ELF-1 (cell line): ENCODE measurements around the gene CYTH1.
A peak's percentile ranks its signal among the peaks of the same experiment; 100 is the strongest.
"Not testable (repeated sequence)": the region's sequence is repeated elsewhere in the genome, so short reads cannot be mapped to it uniquely, and the experiment has no call there.

ENCODE experiments used
- DNase-seq: peaks from one replicate; pipeline ENCODE4 v3.0.0-alpha.2; 2016; ENCODE audit warnings: low read depth, low spot score

CYTH1 gene

GRCh38 chr17:78788451-78788850 lies 6.4 kb upstream of the CYTH1 start:
- no peak for DNase-seq

GRCh38 chr17:78787444-78787843 lies 5.4 kb upstream of the CYTH1 start:
- DNase-seq = no peak

- peak; percentile 55 for DNase-seq
Measured at GRCh38 chr17:78785663-78786057, 3.6 kb upstream of the CYTH1 start.

- peak; percentile 23 for DNase-seq
Measured at GRCh38 chr17:78785011-78785662, 3.1 kb upstream of the CYTH1 start.

GRCh38 chr17:78784352-78784751 lies 2.3 kb upstream of the CYTH1 start:
- DNase-seq = no peak

- DNase-seq = peak; percentile 23
Measured at GRCh38 chr17:78783711-78784324, 1.7 kb upstream of the CYTH1 start.

GRCh38 chr17:78781104-78781892 lies 775 bp downstream of the CYTH1 start:
- DNase-seq = peak; percentile 40

GRCh38 chr17:78780335-78780734 lies 1.7 kb downstream of the CYTH1 start:
- DNase-seq = no peak

- DNase-seq = no peak
Measured at GRCh38 chr17:78779850-78780249, 2.2 kb downstream of the CYTH1 start.

- not testable (repeated sequence) for DNase-seq
Measured at GRCh38 chr17:78779286-78779651, 2.8 kb downstream of the CYTH1 start.

GRCh38 chr17:78777881-78778280 lies 4.2 kb downstream of the CYTH1 start:
- DNase-seq = no peak

GRCh38 chr17:78774956-78775571 lies 7.0 kb downstream of the CYTH1 start:
- no peak for DNase-seq

GRCh38 chr17:78774453-78774852 lies 7.6 kb downstream of the CYTH1 start:
- no peak for DNase-seq

- no peak for DNase-seq
Measured at GRCh38 chr17:78771758-78772382, 10.2 kb downstream of the CYTH1 start.

- no peak for DNase-seq
Measured at GRCh38 chr17:78769196-78769773, 12.8 kb downstream of the CYTH1 start.

GRCh38 chr17:78767806-78768205 lies 14.3 kb downstream of the CYTH1 start:
- DNase-seq = no peak

- DNase-seq = no peak
Measured at GRCh38 chr17:78766743-78767294, 15.3 kb downstream of the CYTH1 start.

- DNase-seq = peak; percentile 44
Measured at GRCh38 chr17:78766225-78766624, 15.8 kb downstream of the CYTH1 start.

GRCh38 chr17:78765821-78766220 lies 16.3 kb downstream of the CYTH1 start:
- DNase-seq = peak; percentile 23

- no peak for DNase-seq
Measured at GRCh38 chr17:78764871-78765270, 17.2 kb downstream of the CYTH1 start.

- DNase-seq = no peak
Measured at GRCh38 chr17:78763561-78763960, 18.5 kb downstream of the CYTH1 start.
